Left renal cortex interstitium (tissue), 4 donors: ENCODE measurements around the gene GNPDA1. TPM values are rescaled to one million over a fixed set of nuclear protein-coding genes. Genes with fewer than 3 reads are reported as not detected.
"Not testable (repeated sequence)": the region's sequence is repeated elsewhere in the genome, so short reads cannot be mapped to it uniquely, and the experiment has no call there.

Experiments
- DNase-seq, 4 donors: peaks; one replicate each; pipeline ENCODE4 v3.0.0-alpha.2; 2013; ENCODE audit warnings: low read depth in 4 of 4, low spot score in 2 of 4, missing footprints in 1 of 4
- polyA plus RNA-seq, 4 donors: library from polyadenylated mRNA; unstranded; fragments of 120-200 nt; gene quantifications; one replicate each; pipeline ENCODE4 v1.2.1, GENCODE V29; 2013; ENCODE audit not compliant: insufficient read length in 4 of 4

The GNPDA1 gene
- 10 to 100 TPM; 60.1 to 62.8 (median 62.6) TPM for polyA plus RNA-seq

DNA sequence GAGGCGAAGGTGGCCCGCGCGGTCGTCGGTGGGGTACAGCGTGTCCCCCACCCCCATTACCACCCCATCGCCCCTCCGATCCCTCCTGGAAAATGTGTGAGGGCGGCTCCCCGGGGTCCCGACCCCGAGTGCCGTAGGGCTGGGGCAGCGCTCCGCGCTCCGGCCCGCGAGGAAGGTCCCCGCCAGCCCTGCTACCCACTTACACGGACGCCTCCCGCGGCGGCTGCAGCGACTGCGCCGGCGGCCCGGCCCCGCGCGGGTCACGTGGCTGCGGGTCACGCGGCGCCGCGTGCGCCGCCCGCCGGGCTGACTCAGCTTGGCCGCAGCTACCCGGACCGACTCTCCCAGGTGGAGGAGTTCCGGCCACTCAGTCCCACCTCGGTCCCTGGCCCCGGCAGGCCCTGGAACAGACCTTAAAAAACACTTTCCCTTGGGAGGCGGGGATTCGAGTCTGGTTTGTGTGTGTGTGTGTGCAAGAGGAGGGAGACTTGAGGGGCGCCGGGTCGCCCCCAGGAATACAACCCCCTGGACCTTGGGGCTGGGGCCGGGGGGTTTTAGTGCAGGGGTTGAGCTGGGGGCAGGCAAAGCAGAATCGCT, at the start of gene GNPDA1:
Gene GNPDA1 (minus strand): TSS at position 236 of the 597 bp plus-strand sequence. CDS start 992 bp downstream, outside the sequence.
- DNase-seq, result peak in 3 of 4 donors; percentile 23 to 60 (median 50)

GRCh38 chr5:142059304-142059940, 46.6 kb upstream of the GNPDA1 start:
- no peak for DNase-seq

DNA sequence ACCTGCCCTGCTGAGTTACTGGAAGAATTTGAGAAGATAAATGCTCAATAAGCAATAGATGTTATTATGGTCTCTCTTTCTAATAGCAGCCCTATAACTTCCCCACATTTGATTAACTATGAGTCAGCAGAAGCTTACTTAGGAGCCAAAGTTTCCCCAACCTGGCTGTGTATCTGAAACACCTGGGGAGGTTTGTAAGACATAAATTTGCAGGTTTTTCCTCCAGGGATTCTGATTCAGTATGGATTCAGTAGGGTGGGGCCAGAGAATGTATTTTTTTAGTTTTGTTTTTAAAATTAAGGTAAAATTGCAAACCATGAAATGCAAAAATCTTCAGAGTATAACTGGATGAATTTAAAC, 44.9 kb upstream of the GNPDA1 start:
- DNase-seq, result no peak

- no peak for DNase-seq
Observed at GRCh38 chr5:142056816-142057696, 44.2 kb upstream of the GNPDA1 start.

DNA sequence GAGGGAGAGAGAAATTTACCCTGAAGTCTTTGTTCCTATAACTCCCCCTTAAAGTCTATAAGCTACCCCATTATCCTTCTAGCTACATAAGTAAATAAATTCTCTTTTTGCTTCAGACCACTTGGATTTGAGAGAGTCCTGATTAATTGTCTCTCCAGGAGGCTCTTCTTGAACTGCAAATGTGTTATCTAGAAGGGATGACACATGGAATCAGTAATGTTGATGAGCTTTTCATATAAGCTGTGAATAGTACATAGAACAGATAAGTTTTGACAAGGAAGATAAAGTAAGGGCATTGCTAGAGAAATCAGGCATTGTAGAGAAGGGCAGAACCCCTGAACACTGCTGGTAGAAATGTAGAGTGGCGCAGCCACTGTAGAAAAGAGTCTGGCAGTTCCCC, 42.5 kb upstream of the GNPDA1 start:
- DNase-seq, result no peak

- no peak for DNase-seq
Observed at GRCh38 chr5:142053426-142054151, 40.8 kb upstream of the GNPDA1 start.

GRCh38 chr5:142052026-142052425, 39.2 kb upstream of the GNPDA1 start:
- not testable (repeated sequence) for DNase-seq

GRCh38 chr5:142048272-142048671, 35.4 kb upstream of the GNPDA1 start:
- DNase-seq, result no peak

DNA sequence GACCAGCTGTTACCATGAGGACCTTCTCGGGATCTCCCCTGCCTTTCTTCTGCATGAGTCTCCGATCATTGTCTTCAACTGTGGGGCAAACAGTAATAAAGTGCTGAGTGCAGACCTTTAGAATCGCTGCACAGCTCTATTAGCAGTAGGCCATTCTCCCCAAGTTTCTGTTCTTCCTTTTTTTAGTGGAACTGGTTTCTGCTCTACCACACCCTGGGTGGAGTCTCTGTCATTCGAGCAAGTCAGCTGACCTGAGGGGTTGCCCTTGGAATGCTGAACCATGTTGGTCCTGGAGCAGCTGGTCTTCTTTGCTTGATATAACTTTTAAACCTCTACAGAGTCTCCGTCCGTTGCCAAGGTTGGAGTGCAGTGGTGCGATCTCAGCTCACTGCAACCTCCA, 33.4 kb upstream of the GNPDA1 start:
- DNase-seq, result no peak

DNA sequence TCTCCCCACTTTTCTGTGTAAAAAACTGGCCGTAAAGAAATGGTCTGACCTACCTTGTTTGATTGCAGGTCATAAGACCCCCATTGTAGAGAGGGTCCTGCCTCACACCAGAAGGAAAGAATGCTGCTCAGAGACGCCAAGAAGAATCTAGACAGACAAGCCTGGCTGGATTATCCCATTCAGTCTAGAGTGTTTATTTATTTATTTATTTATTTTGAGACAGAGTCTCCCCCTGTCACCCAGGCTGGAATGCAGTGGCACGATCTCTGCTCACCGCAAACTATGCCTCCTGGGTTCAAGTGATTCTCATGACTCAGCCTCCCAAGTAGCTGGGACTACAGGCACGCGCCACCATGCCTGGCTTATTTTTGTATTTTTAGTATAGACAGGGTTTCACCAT, 28.1 kb upstream of the GNPDA1 start:
- DNase-seq, result not testable (repeated sequence)

- no peak for DNase-seq
Observed at GRCh38 chr5:142040285-142040684, 27.5 kb upstream of the GNPDA1 start.

GRCh38 chr5:142038735-142039134, 25.9 kb upstream of the GNPDA1 start:
- DNase-seq, result no peak

- not testable (repeated sequence) for DNase-seq
Observed at GRCh38 chr5:142037599-142037998, 24.8 kb upstream of the GNPDA1 start.

GRCh38 chr5:142036918-142037317, 24.1 kb upstream of the GNPDA1 start:
- DNase-seq, result no peak

DNA sequence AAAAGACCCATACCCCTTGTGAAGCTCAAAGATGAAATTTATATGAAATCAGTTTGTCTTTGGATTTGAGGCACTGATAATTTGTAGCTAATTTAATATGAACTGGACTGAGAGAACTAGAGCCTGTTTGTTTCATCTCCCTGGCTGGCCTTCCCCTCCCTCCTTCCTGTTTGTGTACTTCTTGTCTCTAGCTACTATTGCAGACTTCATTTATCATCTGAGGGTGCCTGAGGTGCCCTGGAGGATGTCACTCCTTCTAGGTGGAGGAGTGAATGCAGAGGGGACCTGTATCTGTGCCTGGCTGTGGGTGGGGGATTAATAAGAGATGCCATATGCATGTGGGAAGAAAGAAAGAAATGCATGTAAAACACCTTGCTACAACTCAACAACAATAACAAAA, 22.2 kb upstream of the GNPDA1 start:
- no peak for DNase-seq

GRCh38 chr5:142033632-142034567, 21.1 kb upstream of the GNPDA1 start:
- DNase-seq, result not testable (repeated sequence)

DNA sequence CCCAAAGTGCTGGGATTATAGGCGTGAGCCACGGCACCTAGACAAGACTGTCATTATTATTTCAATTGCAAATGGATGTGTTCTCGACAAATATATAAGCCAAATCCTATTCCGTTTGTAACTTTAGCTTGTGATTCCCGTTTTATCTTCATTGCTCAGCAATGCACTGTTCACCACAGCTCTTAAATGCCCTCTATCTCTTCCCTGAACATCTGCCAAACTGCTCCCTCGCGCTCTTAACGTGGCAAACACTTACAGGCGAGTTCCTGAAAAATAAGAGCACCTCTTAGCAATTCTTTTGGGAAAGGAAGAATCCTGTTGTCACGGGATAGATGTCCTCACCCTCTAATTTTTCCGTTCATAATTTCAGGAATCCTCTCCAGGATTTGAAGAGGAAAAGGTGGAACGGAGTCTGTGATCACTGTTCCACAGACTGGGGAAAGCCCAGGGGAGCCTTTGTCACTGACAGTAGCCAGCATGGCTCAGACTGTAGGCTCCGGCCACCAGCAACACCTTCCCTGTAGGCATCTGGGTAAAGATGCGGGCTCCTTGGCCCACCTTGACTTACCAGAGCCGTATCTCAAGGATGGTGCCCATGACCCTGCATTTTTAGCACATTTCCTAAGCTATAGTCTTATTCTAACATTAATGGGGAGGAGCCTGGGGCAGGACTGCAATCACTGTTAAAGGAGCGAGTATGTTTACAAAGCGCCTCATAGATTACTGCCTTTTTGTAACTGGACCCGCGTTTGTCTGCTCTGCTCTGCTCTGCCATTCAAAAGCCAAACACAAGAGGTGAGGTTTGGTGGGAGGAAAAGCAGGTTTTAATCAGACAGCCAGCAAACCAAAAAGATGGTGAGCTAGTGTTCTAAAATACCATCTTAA, 20.2 kb upstream of the GNPDA1 start:
- DNase-seq, result no peak

- no peak for DNase-seq
Observed at GRCh38 chr5:142032150-142032549, 19.3 kb upstream of the GNPDA1 start.

GRCh38 chr5:142025637-142026036, 12.8 kb upstream of the GNPDA1 start:
- no peak for DNase-seq
